K562 (cell line): ENCODE measurements around the gene DUSP16.

Experiments used
- ESRRB ChIP-seq: fragments of 250-450 bp; sonication (Bioruptor Pico); IDR thresholded peaks from 2 replicates; pipeline ENCODE4 v1.5.0; 2020; ENCODE audit warnings: mild to moderate bottlenecking, moderate library complexity, borderline replicate concordance
- FIP1L1 ChIP-seq: fragments of 200-400 bp; formaldehyde crosslinking; IDR thresholded peaks from 2 replicates; pipeline ENCODE4 v1.6.1; 2018; ENCODE audit warnings: mild to moderate bottlenecking, low read depth, low read length; ENCODE audit not compliant: poor library complexity, severe bottlenecking
- GABPB1 ChIP-seq: sonication (generic); formaldehyde crosslinking; IDR thresholded peaks from 2 replicates; pipeline ENCODE4 v1.8.0; 2022; ENCODE audit warnings: mild to moderate bottlenecking, missing genetic modification reagents
- POLR2AphosphoS5 ChIP-seq: IDR thresholded peaks from 2 replicates; pipeline ENCODE4 v1.6.1; 2011; ENCODE audit warnings: mild to moderate bottlenecking, low read depth, low read length, moderate library complexity; ENCODE audit not compliant: control insufficient read depth, insufficient read depth
- RFX5 ChIP-seq: IDR thresholded peaks from 2 replicates; pipeline ENCODE4 v1.6.1; 2011; ENCODE audit warnings: low read depth, mild to moderate bottlenecking, improper control_type of control experiment, low read length
- SIN3A ChIP-seq, 2 experiments: fragments of 150-350 bp in 1 of 2; IDR thresholded peaks; 2 replicates each; pipeline ENCODE4 v1.6.1; 2011 to 2016; ENCODE audit warnings: borderline replicate concordance in 2 of 2, low read depth in 2 of 2, low read length in 2 of 2, mild to moderate bottlenecking in 2 of 2, moderate library complexity in 2 of 2; ENCODE audit not compliant: control insufficient read depth in 1 of 2
- SP1 ChIP-seq: sonication (generic); formaldehyde crosslinking; IDR thresholded peaks from 2 replicates; pipeline ENCODE4 v1.8.1; 2022; ENCODE audit warnings: mild to moderate bottlenecking, missing genetic modification reagents
- ZFP30 ChIP-seq: fragments of 250-450 bp; sonication (Bioruptor Pico); IDR thresholded peaks from 2 replicates; pipeline ENCODE4 v1.8.0; 2022; ENCODE audit warnings: moderate library complexity, mild to moderate bottlenecking, inconsistent platforms, borderline replicate concordance
- ZNF184 ChIP-seq: sonication (generic); formaldehyde crosslinking; IDR thresholded peaks from 2 replicates; pipeline ENCODE4 v1.5.0; 2020; ENCODE audit warnings: missing genetic modification reagents
- ZNF274 ChIP-seq: IDR thresholded peaks from 2 replicates; pipeline ENCODE4 v1.6.1; 2011; ENCODE audit warnings: low read depth, mild to moderate bottlenecking, low read length, moderate library complexity, borderline replicate concordance
- TF ChIP-seq, protein P1 (sequence below): fragments of 200-800 bp; sonication (Bioruptor generic); IDR thresholded peaks from 2 replicates; pipeline ENCODE4 v1.6.1; 2017; ENCODE audit warnings: missing genetic modification characterization, missing compliant biosample characterization
- TF ChIP-seq, protein P2 (sequence below): sonication (generic); formaldehyde crosslinking; IDR thresholded peaks from 2 replicates; pipeline ENCODE4 v1.9.0; 2022; ENCODE audit warnings: mild to moderate bottlenecking, missing genetic modification reagents
- TF ChIP-seq, protein P3 (sequence below), 3 experiments: IDR thresholded peaks in 2 of 3; conservative IDR thresholded peaks in 1 of 3; 2 replicates each; pipeline ENCODE4 v1.5.1; 2011 to 2012; ENCODE audit warnings: low read length in 3 of 3, mild to moderate bottlenecking in 3 of 3, control low read depth in 2 of 3, improper control_type of control experiment in 1 of 3, inconsistent platforms in 1 of 3, low read depth in 1 of 3, mixed read lengths in 1 of 3, moderate library complexity in 1 of 3; ENCODE audit not compliant: insufficient read depth in 2 of 3

DNA sequence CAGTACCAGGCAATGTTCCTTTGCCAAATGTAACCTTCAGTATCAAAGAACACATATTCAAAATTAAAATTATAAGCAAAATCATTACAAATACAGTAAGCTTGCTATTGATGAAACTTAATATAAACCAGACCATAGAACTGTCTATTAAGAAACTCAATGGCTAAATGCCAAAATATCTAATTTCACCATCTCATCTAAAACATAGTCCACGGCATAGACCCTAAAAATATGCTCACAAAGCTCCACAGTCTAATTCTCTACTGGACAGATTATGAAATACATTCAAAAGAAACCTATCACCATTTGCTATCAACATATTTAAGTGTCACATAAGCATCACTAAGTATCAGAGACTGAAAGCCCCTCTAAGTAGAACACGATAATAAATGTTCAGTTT is 25.2 kb downstream of the DUSP16 start:
- TF ChIP-seq FIP1L1 (no peak), SIN3A (IDR thresholded peaks at IDR 0.05; ENCODE audit: borderline replicate concordance in 2 of 2, control insufficient read depth in 1 of 2, low read depth in 2 of 2, low read length in 2 of 2) (no peak), ZFP30 (CRISPR knock-in tag) (no peak), GABPB1 (CRISPR knock-in tag) (no peak), ZNF274 (no peak), RFX5 (no peak), ZNF184 (CRISPR knock-in tag) (no peak), ESRRB (no peak), POLR2AphosphoS5 (no peak), SP1 (CRISPR knock-in tag) (no peak)
- TF ChIP-seq, protein P1, sequence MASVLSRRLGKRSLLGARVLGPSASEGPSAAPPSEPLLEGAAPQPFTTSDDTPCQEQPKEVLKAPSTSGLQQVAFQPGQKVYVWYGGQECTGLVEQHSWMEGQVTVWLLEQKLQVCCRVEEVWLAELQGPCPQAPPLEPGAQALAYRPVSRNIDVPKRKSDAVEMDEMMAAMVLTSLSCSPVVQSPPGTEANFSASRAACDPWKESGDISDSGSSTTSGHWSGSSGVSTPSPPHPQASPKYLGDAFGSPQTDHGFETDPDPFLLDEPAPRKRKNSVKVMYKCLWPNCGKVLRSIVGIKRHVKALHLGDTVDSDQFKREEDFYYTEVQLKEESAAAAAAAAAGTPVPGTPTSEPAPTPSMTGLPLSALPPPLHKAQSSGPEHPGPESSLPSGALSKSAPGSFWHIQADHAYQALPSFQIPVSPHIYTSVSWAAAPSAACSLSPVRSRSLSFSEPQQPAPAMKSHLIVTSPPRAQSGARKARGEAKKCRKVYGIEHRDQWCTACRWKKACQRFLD (CRISPR knock-in tag): no peak
- TF ChIP-seq, protein P2, sequence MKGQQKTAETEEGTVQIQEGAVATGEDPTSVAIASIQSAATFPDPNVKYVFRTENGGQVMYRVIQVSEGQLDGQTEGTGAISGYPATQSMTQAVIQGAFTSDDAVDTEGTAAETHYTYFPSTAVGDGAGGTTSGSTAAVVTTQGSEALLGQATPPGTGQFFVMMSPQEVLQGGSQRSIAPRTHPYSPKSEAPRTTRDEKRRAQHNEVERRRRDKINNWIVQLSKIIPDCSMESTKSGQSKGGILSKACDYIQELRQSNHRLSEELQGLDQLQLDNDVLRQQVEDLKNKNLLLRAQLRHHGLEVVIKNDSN: no peak
- TF ChIP-seq, protein P3, sequence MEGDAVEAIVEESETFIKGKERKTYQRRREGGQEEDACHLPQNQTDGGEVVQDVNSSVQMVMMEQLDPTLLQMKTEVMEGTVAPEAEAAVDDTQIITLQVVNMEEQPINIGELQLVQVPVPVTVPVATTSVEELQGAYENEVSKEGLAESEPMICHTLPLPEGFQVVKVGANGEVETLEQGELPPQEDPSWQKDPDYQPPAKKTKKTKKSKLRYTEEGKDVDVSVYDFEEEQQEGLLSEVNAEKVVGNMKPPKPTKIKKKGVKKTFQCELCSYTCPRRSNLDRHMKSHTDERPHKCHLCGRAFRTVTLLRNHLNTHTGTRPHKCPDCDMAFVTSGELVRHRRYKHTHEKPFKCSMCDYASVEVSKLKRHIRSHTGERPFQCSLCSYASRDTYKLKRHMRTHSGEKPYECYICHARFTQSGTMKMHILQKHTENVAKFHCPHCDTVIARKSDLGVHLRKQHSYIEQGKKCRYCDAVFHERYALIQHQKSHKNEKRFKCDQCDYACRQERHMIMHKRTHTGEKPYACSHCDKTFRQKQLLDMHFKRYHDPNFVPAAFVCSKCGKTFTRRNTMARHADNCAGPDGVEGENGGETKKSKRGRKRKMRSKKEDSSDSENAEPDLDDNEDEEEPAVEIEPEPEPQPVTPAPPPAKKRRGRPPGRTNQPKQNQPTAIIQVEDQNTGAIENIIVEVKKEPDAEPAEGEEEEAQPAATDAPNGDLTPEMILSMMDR (IDR thresholded peaks at IDR 0.05 in 2 of 3, conservative IDR thresholded peaks at IDR 0.05 in 1 of 3; ENCODE audit: insufficient read depth in 2 of 3, low read depth in 1 of 3, low read length in 3 of 3): no peak
